CD4-positive, alpha-beta T cell treated with Interleukin-21 for 1 hour (primary cell): ENCODE measurements around the gene EFCAB14.
"Not testable (repeated sequence)": the region's sequence is repeated elsewhere in the genome, so short reads cannot be mapped to it uniquely, and the experiment has no call there.

ENCODE experiments used
- DNase-seq: peaks from one replicate; pipeline ENCODE4 v3.0.0-alpha.2; 2020

Gene EFCAB14

DNA sequence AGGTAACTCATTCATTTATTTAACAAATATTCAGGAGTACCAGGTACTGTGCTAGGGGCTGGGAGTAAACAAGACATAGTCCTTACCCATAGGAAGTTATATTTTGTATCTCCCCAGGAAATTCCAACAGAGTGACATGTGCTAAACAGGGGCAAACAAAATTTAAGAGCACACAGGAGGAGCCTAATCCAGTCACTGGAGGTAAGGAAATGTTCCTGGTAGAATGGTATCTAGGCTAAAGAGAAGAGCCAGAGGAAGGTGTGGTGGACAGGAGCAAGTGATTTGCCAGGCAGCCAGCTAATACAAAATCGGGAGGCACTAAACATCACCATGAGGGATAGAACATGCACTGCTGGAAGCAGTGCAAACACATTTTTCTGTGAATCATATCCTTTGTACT is 36.9 kb downstream of the EFCAB14 start:
- no peak for DNase-seq

DNA sequence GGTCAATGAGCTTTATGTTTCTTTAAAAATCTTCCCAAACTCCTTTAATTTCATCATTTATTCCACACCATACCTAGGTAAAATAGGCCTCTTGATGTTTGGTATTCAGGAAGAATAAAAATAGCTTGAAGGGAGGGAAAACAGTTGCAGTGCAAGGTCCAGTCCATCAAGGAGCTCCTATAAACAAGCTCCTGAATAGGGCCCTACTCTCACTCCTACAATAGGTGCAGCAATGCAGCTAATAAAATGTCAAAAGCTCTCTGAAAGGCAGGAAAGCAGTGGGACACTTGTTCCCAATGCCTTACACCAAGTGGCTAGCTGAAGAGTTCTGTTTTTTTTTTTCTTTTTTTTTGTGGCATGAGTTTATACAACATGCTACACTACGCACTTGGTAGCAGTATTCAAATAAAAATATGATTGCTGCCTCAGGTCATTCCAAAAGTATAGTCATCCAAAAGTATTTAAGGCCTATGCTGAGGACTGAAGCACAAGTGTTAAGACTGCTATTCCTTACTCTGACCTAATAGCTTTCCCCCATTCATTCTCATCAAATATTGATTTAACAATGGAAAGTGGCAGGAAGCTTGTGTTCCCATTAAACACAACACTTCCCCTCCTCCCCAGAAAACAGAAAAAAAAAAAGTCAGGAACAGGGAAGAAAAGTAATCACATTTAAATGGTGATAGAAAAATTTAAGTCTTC is 37.4 kb downstream of the EFCAB14 start:
- no peak for DNase-seq

- DNase-seq = no peak
Observed at GRCh38 chr1:46679789-46680573, 38.9 kb downstream of the EFCAB14 start.

DNA sequence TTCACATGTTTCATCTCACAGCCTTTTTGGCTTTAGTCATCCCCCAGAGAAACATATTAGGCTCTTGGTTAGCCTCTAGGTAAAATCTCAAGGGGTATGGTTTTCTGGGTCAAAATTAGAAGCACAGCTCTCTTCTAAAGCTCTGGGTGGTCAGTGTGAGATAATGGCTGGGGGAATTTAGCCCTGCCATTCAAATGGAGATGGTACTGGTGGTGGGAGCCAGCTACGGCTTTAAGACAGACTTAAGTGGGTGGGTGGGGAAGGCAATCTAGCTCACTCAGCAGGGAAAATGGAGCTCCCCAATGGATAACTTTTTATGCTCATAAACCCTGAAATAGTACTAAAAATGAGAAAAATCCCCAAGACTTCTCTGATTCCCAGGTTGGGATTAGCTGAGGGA is 41.6 kb downstream of the EFCAB14 start:
- DNase-seq = no peak

GRCh38 chr1:46676531-46676930 is 42.4 kb downstream of the EFCAB14 start:
- DNase-seq = no peak

GRCh38 chr1:46675549-46676314 is 43.2 kb downstream of the EFCAB14 start:
- peak; percentile 42 for DNase-seq

- no peak for DNase-seq
Observed at GRCh38 chr1:46673749-46674182, 45.1 kb downstream of the EFCAB14 start.

- no peak for DNase-seq
Observed at GRCh38 chr1:46672696-46673095, 46.2 kb downstream of the EFCAB14 start.

DNA sequence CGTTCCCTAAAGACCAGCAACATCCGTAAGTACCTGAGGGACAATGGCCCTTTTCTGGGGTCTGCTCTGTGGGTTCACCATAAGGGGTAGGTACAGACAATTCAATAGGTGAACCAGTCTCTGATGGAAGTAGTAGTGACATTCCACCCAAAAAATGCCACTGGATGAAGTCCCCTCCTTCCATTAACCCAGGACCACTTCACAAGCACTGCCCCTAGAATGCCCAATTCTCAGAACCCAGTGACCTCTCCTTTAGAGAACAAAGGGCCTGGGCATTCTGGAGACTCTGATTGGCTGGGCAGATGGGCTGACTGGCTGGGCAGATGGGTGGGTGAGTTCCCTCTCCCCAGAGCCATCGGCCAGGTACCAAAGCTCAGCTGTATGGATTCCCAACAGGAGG is 47.4 kb downstream of the EFCAB14 start, which contains the start of gene TEX38:
Gene TEX38, plus strand, starts transcription at position 301 of the 400 bp plus-strand sequence. Its CDS starts 81 bp downstream, at position 382.
- no peak for DNase-seq

GRCh38 chr1:46670134-46670533 is 48.8 kb downstream of the EFCAB14 start:
- DNase-seq = no peak

DNA sequence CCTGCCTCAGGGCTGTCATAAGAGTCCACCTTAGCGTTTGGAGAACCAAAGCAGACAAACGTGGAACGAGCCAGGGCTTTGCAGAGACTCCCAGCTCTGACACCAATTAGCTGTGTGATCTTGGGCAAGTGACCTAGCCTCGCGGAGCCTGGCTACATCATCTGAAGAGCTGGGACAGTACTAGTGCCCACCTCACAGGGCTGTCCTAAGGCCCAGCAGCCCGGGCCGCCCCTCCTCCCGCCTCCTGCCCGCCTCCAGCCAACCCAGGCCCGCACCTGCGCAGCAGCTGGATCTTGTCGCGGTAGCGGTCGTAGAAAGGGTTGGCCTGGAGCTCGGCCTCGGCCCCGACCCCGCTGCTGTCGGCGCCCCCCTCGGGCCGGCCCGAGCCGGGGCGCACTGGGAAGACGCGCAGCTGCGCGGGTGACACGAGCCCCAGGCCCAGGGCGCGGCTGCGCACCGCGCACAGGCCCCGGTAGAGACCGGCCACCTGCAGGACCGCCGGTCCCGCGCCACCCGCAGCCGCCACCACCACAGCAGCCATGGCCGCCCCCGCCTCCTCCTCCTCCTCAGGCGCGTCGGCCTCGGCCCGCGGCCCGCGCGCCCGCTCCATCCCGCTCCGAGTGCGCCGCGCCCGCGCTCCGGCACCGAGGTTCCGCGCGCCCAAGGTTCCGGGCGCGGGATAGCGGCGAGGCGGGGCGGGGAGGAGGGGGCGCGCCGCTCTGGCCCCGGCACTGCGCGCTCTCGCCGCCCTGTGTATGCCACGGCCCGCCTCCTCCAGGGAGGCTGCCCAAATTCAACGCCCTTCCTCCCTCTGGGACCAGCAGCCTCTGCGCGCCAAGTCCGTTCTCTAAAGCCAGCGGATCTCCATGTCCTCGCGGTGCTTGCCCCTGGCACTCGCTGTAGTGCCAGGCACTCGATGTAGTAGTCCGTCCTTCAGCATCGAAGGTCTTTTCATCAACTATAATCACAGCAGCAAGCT is 50.8 kb downstream of the EFCAB14 start, which contains the start of gene ATPAF1:
Gene ATPAF1, minus strand, starts transcription at position 583 of the 979 bp plus-strand sequence. Its CDS starts 42 bp downstream, at position 541.
- DNase-seq = peak; percentile 72

- no peak for DNase-seq
Observed at GRCh38 chr1:46665983-46666382, 52.9 kb downstream of the EFCAB14 start.

- DNase-seq = not testable (repeated sequence)
Observed at GRCh38 chr1:46662919-46663318, 56.0 kb downstream of the EFCAB14 start.

DNA sequence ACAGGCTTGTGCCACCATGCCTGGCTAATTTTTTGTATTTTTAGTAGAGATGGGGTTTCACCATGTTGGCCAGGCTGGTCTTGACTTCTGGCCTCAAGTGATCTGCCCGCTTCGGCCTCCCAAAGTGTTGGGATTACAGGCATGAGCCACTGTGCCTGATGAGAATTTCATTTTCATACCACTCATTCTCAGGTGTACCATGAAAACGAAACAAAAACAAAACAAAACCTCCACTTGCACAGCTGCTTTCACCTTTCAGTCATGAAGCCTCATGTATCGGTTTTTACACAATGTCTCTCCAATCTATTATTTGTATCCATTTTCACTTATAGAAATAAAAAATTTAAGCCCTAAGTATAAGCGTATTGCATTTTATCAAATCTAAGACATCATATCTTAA is 58.8 kb downstream of the EFCAB14 start:
- DNase-seq = not testable (repeated sequence)

- no peak for DNase-seq
Observed at GRCh38 chr1:46659307-46659870, 59.5 kb downstream of the EFCAB14 start.

DNA sequence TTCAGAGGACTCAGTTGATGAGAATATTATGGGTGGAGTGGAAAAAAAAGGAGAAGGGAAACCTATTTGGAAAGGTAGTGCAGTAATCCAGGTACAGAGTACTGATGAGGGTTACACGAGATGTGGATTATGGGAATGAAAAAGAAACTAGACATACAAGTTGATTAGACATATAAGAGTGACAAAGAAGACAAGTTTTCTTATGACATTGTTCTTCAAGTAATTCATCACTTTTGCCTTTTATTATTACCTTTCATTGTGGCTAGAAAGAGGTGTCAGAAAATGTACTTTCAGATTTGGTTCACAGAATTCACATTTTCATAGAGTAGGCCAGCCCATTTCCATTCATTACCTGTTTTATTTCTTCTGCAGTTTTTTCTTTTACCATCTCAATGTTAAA is 61.1 kb downstream of the EFCAB14 start:
- no peak for DNase-seq

DNA sequence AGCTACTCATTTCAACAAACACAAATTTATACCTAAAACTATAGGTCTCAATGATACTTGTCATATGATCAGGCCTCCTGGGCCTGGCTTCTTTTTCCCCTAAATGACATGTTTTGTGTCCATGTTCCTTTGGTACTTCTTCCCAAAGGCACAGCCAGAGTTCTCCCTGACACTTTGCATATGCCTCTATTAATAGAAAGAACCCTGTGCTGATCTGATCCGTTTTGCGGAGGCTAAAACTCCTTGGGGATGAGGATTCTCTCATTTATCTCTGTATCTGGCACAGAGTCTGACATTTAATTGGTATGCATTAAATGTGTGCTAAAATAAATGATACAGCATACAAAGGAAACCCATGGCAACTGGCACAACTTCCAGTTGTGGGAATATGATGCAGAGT is 62.3 kb downstream of the EFCAB14 start:
- no peak for DNase-seq

- DNase-seq = no peak
Observed at GRCh38 chr1:46655848-46656247, 63.1 kb downstream of the EFCAB14 start.

- not testable (repeated sequence) for DNase-seq
Observed at GRCh38 chr1:46654698-46655097, 64.2 kb downstream of the EFCAB14 start.

DNA sequence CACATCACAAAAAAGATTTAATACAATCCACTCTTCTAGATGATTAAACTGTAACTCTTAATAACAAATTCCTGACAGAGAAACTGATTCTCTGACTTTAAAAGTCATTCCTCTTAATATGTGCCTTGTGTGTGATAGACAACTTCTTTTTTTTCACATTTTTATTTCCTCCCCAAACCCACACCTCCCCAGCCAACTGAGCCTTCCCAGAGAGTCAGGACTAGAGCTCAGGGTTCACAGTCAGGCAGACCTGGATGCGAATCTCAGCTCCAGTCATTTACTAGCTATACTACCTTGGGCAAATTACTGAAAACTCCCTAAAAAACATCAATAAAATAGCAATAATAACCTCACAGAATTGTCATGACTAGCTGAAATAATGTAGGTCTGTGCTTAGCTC is 64.9 kb downstream of the EFCAB14 start:
- DNase-seq = no peak

GRCh38 chr1:46653405-46653958 is 65.4 kb downstream of the EFCAB14 start:
- DNase-seq = no peak
